Stimulated activated CD8-positive, alpha-beta memory T cell treated with anti-CD3 and anti-CD28 coated beads, Interleukin-4, amount 100 ng/mL, for 1 hour (primary cell): ENCODE results near the gene OR52W1.
"Not testable (repeated sequence)": the region's sequence is repeated elsewhere in the genome, so short reads cannot be mapped to it uniquely, and the experiment has no call there.

Experiments
- DNase-seq, 2 donors: peaks; one replicate each; pipeline ENCODE4 v3.0.0-alpha.2; 2020; ENCODE audit warnings: low read depth in 2 of 2, low spot score in 1 of 2

Gene OR52W1

DNA sequence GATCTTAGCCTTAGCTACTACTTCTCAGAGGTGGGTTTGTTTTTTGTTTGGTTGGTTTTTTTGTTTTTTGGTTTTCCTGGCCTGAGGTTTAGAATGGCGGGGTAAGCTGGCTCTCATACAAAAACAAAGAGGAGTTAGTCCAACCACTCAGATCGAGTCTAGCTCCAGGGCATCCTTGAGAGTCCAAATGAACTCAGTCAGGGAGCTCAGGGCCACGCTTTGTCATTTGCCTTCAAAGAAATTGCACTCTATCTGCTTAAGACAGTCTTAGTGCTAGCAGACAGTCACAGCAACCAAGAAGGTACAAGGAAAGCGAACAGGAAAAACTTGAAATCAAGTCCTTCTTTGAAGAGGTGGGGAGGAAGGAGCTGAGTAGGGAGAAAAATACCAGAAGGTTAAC is 17.5 kb downstream of the OR52W1 start:
- no peak for DNase-seq

DNA sequence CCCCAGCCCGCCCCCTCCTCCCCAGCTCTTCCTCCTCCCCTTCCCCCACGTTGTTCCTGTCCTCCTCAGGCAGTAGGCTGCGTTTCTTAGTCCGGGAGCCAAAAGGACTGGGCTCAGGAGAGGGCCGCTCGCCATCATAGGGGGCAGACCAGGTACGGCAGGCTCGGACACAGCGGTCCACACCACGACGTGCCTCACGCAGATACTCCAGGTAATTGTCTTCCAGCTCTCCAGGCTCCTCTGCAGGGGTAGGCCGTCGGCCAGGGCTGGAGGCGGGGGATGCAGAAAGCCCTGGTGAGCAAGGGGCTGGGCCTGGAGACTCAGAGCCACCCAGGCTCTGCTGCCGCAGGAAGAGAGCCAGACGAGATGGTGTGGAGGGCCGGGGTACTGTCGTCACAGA is 18.7 kb downstream of the OR52W1 start:
- no peak for DNase-seq

DNA sequence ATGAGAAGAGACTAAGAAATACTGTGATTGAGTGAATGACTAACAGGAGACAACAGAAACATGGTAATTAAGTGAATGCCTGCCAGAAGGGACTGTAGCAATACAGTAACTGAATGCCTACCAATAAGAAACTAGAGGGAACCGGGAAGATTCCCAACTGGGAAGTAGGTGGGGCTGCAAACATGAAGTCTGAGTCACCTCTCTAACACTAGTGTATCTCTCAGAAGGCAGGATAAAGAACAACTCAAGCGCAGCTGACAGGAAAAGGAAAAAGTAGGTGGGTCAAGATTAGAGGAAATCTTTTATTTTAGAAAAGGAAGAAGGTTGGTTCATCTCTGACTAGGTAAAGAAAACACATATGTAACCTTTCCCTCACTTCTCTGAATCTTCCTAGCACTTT is 20.3 kb downstream of the OR52W1 start:
- no peak for DNase-seq

DNA sequence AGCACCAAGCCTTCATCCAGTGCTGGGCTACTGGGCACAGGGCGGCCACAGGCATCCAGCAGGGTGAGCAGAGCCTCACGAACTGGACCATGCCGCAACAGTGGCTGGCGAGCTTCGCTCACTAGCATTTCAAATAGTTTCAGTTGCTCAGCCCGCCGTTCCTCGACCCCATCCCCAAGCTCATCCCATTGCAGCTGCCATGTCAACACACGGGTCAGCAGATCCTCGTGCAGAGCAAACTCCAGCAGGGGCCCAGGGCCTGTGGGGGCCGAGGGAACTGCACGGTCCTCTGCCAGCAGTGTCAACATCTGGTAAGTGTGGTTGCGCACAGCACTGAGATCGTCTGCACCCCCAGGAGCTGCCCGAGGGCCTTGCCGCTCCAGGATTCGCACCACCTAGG is 24.8 kb downstream of the OR52W1 start:
- no peak for DNase-seq

DNA sequence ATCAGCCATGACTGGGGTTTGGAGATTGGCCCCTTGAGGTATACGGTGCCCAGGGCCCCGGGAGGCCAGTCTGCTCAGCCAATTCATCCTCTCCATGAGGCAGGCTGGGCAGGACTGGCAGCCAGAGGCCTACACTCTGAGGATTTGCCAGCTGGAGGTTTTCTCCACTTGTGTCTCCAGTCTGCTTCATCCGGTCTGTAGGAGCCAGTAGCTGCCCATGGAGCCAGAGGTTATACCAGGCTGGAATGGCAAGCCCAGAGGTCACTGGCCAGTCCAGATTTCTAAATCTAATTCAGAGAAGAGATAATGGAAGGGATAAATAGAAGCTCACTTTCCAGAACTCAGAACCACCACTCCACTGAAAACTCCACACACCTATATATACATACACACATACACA is 25.4 kb downstream of the OR52W1 start:
- no peak for DNase-seq

DNA sequence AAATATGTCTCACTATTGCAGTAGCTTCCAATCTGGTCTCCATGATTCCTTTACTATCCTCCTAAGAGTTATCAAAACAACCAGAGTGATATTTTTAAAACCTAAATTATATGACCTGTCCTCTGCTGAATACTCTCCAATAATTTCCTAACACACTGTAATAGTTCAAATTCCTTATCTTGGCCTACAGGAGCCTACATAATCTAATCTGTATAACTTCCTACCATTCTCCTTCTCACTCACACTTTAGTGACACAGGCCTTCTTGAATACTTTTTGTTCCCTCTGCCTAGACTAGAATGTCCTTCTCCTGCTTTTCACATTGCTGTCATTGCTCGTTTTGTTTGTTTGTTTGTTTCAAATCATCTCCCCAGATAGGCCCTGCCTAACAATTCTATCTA is 26.0 kb downstream of the OR52W1 start:
- DNase-seq = no peak

DNA sequence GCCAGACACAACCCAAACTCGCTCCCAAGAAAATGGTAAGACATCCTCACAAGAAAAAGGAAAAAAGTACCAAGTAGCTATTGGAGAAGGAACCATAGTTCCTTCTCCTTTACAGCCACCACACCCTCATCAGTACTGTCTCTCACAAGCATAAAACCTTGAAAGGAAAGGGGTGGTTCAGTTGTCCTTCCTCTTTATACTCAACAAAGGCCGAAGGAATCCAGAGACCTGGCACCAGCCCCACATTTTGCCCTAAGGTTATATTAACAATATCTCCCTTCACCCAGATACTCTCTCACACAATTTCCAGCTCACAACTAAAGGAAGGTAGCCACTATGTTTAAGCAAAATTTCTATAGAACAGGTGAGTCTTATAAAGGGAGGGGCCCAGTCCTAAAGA is 26.9 kb downstream of the OR52W1 start:
- no peak for DNase-seq

DNA sequence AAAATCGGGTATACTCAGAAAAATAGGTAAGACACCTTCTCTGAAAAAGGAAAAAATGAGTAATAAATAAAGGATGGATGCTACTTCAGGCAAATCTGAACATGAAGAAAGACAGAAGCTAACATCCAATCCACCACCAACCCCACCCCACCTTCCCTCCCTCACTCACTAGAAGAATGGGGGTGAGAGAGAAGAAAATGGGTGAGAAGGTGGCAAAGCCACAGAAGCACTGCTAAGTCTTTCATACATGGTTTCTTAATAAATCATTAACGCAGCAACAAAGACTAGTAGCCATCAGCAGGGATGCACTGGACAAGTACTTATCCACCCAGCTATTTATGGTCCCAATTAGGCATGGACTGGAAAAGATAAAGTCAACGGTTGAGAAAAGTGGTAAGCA is 29.5 kb downstream of the OR52W1 start:
- no peak for DNase-seq

DNA sequence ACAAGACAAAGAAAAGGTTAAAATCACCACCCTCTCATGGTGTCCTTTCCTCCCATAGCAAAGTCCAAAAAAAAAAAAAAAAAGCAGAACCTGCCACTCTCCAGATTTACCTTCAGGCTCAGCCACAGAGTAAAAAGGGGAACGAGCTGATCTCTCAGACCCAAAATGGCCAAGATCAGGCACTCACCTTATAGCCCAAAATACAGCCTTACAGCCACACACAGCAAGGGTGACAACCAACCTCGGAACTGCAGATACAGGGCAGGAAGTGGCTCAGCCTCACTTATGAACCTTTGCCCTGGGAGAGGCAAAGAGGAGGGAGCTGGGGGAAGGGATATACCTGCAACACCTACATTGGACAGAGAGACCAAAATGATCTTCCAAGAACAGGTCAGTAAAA is 30.9 kb downstream of the OR52W1 start:
- DNase-seq = no peak

DNA sequence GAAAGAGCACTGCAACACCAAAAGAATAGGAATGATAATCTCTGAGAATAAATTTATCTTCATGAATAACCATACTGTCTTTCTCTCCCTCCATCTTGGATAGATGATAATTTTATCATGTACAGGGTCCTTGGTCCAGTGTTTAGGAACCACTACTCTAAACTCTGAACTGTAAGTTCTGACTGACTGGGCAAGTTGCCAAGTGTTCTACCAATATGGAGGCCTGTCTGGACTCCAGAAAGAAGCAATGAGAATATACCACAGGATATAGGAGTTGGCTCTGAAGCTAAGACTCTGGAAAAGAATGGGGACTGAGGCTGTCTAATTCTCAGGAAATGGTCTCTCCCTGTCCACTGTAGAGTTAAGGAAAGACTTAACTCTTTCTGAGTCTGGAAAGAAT is 33.9 kb downstream of the OR52W1 start:
- no peak for DNase-seq

DNA sequence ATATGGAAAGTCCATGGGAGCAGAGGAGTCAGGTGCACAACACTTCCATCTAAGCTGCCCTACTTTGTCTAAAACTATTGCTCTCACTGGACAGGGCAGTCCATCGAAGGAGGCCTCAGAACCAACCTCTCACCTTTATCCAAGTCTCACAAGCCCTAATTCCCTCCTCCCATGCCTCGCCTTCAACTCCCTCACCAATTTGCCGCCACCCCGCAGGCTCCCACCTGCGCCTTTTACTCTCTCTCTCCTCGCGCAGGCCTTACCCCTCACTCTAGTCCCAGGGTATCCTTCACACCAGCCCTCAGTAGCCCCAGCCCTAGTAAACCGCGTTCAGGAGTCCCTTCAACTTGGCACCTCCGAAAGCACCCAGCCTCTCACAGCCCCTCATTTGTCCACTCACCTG is 35.0 kb downstream of the OR52W1 start:
- no peak for DNase-seq

DNA sequence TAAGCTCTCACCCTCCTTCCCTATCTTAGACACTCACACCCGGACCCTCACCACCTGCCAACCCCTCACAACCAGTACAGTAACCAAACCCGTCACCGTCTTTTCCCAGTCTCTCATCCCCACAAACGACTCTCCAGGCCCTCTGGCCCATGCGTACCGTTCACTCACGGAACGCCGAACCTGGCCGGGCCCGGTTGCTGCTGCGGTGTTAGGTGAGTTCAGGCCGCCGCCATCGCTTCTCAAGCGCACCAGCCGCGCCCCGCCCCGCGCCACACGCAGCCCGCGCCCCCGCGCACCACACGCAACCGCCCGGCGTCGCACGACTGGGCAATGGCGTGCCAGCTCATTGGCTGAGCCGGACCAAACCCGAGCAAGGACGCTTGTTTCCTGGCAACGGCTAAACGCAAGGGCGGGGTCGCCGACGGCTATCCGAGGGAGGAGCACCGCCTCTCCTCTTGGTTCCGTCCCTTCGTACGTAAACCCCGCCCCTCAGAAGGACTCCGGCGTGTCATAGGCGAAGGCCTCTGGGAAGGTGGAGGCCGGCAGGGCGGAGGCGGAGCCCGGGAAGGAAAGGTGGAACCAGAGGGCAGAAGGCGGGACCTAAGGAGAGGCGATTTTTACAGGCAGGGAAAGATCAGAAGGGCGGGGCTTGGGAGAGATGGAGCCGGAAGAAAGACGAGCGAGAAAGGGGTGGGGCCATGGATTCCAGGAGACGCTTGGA is 35.5 kb downstream of the OR52W1 start, which contains the start of gene FHIP1B:
Gene FHIP1B (minus strand): TSS at position 250 of the 721 bp plus-strand sequence. CDS start 10,120 bp downstream, outside the sequence.
- peak; percentile 95 to 99 for DNase-seq

DNA sequence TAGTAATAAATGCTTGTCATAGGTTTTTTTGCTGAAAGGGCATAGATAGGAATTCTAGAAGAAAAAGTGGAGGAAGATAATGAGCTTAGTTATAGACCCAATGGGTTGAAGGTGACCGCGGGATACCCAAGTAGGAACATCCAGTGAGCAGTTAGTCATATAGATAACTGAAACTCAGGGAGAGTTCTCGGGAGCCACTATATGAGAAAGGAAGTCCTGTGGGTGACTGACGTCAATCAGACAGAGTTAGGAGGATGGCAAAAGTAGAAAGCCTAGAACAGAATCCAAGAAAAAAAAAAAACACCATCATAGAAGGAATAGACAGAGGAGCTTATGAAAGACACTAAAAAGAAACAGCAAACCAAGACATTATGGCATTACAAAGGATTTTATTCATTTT is 38.2 kb downstream of the OR52W1 start:
- DNase-seq = no peak

DNA sequence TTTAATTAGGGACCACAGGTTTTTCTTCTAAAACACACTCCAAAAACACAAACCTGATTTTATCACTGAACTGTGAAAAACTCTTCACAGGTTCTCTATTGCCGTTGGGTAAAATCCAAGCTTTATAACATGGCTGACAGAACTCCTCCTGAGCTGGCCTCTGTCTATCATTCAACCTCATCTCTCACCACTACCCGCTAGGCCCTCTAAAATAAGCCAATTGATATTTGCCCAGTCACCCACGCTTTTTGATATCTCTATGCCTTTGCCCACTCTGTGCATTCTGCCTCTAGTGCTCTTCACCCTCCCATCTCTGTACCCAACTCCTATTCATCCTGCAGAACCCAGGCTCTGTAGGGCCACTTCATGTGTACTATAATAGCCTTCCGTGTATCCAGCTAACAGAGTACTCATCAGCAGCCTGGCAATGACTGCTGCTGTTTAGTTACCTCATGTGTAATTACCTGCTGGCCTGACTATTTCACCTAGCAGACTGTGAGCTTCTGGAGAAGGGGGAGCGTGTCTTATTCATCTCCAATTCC is 38.8 kb downstream of the OR52W1 start:
- no peak for DNase-seq

DNA sequence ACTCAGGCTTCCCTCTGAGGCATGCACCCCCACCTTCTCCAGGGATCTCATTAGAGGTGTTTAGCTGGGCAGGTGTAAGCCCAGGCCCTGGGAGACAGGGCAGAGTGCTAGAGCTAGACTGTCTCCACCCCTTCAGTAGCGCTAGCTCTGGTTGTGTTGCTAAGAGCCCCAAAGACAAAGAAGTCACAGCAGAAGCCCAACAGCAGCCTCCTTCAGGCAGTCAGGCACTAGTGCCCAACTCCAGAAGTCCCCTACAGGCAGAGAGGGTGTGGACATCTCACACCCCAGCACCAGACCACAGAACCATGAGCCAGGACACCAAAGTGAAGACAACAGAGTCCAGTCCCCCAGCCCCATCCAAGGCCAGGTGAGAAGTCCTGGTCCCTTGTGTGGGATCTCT is 39.9 kb downstream of the OR52W1 start, which contains the start of gene CNGA4:
Gene CNGA4 (plus strand): TSS at position 188 of the 400 bp plus-strand sequence. CDS start 118 bp downstream, at position 306.
- DNase-seq = no peak

DNA sequence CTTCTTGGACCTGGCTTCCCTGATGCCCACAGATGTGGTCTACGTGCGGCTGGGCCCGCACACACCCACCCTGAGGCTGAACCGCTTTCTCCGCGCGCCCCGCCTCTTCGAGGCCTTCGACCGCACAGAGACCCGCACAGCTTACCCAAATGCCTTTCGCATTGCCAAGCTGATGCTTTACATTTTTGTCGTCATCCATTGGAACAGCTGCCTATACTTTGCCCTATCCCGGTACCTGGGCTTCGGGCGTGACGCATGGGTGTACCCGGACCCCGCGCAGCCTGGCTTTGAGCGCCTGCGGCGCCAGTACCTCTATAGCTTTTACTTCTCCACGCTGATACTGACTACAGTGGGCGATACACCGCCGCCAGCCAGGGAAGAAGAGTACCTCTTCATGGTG is 41.1 kb downstream of the OR52W1 start:
- no peak for DNase-seq

DNA sequence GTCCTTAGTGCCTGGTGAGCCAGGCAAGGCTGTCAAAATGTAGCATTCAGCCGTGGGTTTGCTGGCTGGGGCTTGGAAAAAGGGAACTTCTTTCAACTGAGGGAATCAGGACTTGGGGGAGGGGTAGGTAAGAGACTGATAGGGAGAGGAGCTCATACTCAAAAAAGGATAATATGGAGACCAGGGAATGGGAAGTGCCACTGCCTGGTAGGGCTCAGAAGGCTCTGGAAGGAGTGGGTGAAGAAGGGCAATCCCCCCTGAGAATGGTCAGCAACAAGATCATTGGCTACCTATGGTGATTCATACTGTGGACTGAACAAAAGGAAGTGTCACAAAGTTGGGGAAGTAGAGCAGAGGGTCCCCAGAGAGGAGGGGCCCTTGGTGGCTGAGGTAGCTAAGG is 41.8 kb downstream of the OR52W1 start:
- no peak for DNase-seq

DNA sequence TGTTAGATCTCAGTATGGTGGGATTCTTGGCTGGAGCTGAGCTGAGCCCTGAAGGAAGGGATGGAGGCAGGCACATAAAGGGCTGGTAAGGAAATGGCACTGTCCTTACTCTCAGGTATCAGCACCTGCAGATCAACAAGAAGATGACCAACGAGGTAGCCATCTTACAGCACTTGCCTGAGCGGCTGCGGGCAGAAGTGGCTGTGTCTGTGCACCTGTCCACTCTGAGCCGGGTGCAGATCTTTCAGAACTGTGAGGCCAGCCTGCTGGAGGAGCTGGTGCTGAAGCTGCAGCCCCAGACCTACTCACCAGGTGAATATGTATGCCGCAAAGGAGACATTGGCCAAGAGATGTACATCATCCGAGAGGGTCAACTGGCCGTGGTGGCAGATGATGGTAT is 42.3 kb downstream of the OR52W1 start:
- no peak for DNase-seq

DNA sequence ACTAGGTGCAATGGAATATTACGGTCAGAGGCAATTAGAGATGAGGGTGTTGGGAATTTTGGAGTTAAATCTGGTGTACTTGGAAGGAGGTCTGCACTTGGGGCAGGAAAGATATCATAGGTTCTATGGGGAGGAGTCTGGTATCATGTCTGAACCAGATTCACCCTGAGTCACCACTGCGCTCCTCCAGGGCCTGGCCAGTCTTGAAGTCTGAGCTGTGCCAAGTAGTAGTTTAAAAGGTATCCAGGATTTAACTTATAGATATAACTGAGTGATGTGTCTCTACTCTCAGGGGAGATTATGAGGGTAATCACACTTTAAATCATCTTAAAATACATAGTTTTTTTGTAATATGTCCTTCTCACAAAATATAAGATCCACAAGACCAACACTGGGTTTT is 46.5 kb downstream of the OR52W1 start:
- no peak for DNase-seq

DNA sequence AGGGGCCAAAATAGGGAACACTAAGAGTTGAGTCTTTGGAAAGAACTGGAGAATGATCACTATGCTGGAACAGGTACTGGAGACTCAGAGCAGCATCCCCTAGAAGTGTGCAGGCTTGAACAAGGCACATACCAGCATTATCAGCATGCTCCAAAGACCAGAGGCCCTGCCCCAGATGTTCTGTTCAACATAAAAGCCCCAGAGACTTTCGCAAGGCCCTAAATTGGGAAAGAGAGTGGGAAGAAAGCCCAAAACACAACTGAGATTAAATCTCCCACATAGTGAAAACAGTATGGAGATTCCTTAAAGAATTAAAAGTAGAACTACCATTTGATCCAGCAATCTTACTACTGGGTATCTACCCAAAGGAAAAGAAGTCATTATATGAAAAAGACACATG is 49.2 kb downstream of the OR52W1 start:
- no peak for DNase-seq

DNA sequence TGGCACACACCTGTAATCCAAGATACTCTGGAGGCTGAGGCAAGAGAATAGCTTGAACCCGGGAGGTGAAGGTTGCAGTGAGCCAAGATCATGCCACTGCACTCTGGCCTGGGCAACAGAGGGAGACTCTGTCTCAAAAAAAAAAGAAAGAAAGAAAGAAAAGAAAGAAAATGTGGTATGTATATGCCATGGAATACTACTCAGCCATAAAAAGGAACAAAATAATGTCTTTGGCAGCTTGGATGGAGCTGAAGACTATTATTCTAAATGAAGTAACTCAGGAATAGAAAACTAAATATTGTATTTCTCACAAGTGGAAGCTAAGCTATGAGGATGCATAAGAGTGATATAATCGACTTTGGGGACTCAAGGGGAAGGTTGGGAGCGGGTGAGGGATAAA is 49.9 kb downstream of the OR52W1 start:
- DNase-seq = not testable (repeated sequence)
